Tibial nerve (tissue), 4 donors: ENCODE data around the gene SMIM3. TPM values are rescaled to one million over a fixed set of nuclear protein-coding genes. Genes with fewer than 3 reads are reported as not detected.

Experiments used
- DNase-seq, 2 donors: peaks; one replicate each; pipeline ENCODE4 v3.0.0-alpha.2; 2019; ENCODE audit warnings: low spot score in 2 of 2
- H3K27ac ChIP-seq, 4 donors: fragments of 200-600 bp; sonication (generic) in 3 of 4; one replicate each; pipeline ENCODE4 v1.5.1; 2017 to 2019; ENCODE audit warnings: mild to moderate bottlenecking in 1 of 4
- H3K27me3 ChIP-seq, 2 donors: fragments of 200-600 bp; sonication (generic) in 1 of 2; one replicate each; pipeline versions ENCODE4 v1.5.1 to v1.6.0; 2017 to 2019
- H3K36me3 ChIP-seq, 3 donors: fragments of 200-600 bp; sonication (generic); one replicate each; pipeline ENCODE4 v1.5.1; 2018 to 2019
- H3K4me1 ChIP-seq, 4 donors: fragments of 200-600 bp; sonication (generic) in 3 of 4; one replicate each; pipeline ENCODE4 v1.5.1; 2017 to 2019
- H3K4me3 ChIP-seq, 4 donors: fragments of 200-600 bp; sonication (generic) in 3 of 4; one replicate each; pipeline ENCODE4 v1.5.1; 2017 to 2019; ENCODE audit warnings: mild to moderate bottlenecking in 1 of 4, moderate library complexity in 1 of 4
- H3K9me3 ChIP-seq, 4 donors: fragments of 200-600 bp; sonication (generic) in 3 of 4; one replicate each; pipeline ENCODE4 v1.5.1; 2017 to 2019
- EP300 ChIP-seq, 2 donors: sonication (generic); formaldehyde crosslinking; IDR thresholded peaks; one replicate each; pipeline ENCODE4 v1.6.1; 2017; ENCODE audit warnings: antibody characterized with exemption in 2 of 2, mild to moderate bottlenecking in 1 of 2
- POLR2A ChIP-seq, 2 donors: fragments of 450-650 bp; IDR thresholded peaks; one replicate each; pipeline ENCODE4 v1.6.1; 2017; ENCODE audit warnings: antibody characterized with exemption in 2 of 2, mild to moderate bottlenecking in 2 of 2, moderate library complexity in 2 of 2
- WGBS, 2 donors: methylation state at CpG; one replicate each; pipeline ENCODE4 v1.1.5; 2018; 5-methylcytosine and 5-hydroxymethylcytosine counted together
- total RNA-seq, 4 donors: library from RNA; depleted of rRNA; stranded (reverse); fragments of >200 nt; gene quantifications; one replicate each; pipeline ENCODE4 v1.1.0, GENCODE V29; 2016
- TF ChIP-seq, protein P1 (sequence below), 5 experiments: fragments of 200-600 bp in 3 of 5; fragments of 450-650 bp in 2 of 5; sonication (generic) in 3 of 5; IDR thresholded peaks; one replicate each; pipeline ENCODE4 v1.5.1; 2016 to 2019; ENCODE audit warnings: antibody characterized with exemption in 5 of 5, mild to moderate bottlenecking in 3 of 5, moderate library complexity in 2 of 5

Gene SMIM3
- total RNA-seq, 4 donors from 2014 or later: 33.0 to 54.3 (median 38.3) TPM

DNA sequence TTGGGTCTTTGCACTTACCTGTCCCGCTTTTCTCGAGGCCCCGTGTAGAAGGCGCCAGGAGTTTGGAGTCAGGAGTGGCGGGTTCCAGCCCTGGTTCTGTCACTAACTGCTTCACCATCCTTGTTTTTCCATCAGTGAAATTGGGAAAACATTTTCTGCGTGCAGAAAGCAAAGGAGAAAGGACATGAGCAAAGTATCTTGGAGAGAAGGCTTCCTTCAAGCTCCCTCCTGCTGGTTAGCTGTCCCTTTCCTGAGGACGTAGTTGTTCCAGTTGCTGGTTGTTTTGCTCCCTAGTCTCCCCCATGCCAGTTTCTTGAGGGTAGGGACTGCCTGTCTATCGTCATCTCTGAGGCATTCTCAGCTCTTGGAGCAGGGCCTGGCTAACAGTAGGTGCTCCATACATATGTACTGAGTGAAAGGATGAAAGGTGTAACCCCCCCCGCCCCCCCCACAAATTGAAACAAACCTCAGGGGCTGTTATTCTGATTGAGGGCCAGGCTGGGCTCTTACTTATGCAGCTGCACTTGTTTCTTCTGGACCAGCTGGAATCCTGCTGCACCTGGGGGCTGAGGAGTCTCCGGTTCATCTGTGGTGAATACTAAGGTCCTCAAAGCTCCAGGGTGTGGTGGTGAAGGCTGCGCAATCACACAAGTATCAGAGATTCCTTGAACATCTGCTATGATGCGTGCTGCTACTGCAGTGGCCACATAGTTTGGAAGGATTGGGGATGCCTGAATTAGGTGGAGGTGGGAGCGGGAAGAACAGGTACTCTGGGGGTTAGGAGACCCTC lies 1.0 kb downstream of the SMIM3 start:
- peak overlapping the region; percentile 53 to 89 (median 72) for H3K4me3 ChIP-seq
- no peaks in the 10 kb centered on the region for H3K27me3 ChIP-seq
- no peak for DNase-seq
- no peaks in the 10 kb centered on the region for H3K9me3 ChIP-seq
- H3K36me3 ChIP-seq: no peaks in the 10 kb centered on the region
- peaks cover 0 to 65% (median 51%) of the 10 kb centered on the region in 4 donors for H3K4me1 ChIP-seq
- TF ChIP-seq, protein P1, sequence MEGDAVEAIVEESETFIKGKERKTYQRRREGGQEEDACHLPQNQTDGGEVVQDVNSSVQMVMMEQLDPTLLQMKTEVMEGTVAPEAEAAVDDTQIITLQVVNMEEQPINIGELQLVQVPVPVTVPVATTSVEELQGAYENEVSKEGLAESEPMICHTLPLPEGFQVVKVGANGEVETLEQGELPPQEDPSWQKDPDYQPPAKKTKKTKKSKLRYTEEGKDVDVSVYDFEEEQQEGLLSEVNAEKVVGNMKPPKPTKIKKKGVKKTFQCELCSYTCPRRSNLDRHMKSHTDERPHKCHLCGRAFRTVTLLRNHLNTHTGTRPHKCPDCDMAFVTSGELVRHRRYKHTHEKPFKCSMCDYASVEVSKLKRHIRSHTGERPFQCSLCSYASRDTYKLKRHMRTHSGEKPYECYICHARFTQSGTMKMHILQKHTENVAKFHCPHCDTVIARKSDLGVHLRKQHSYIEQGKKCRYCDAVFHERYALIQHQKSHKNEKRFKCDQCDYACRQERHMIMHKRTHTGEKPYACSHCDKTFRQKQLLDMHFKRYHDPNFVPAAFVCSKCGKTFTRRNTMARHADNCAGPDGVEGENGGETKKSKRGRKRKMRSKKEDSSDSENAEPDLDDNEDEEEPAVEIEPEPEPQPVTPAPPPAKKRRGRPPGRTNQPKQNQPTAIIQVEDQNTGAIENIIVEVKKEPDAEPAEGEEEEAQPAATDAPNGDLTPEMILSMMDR (IDR thresholded peaks at IDR 0.05): no peak
- TF ChIP-seq EP300 (IDR thresholded peaks at IDR 0.05) (no peak), POLR2A (IDR thresholded peaks at IDR 0.05) (no peak)
- WGBS, 2 donors: 44 to 46% methylated on average over 11 to 13 of the region's 13 CpGs
- peak overlapping the region; percentile 79 to 96 (median 93) for H3K27ac ChIP-seq

DNA sequence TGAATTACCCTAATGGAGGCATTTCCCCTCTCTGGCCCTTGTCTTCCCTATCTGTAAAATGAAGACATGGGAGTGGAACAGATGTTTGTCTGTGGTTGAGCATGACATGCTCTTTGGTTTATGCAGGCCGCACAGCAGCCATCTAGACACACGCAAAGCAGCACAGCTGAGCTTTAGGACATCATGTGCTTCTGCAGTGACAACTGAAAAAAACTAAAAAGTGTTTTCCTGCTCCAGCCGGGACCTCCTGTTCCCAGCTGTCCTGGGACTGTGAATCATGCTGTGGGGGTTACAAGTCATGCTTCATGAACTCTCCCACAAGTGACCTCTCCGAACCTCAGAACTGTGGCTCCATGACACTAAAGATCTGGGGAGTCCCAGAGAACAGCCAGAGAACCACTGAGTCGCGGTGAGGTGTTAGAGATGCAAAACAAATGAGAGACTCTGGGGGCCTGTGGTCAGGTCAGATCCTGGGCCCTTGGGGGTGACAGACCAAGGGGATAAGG lies 1.7 kb downstream of the SMIM3 start:
- DNase-seq: peak in 1 of 2 donors; percentile 29
- Histone ChIP-seq H3K9me3 (no peaks in the 10 kb centered on the region), H3K27ac (peak overlapping the region in 3 of 4 donors; percentile 91 to 96 (median 95)), H3K4me1 (peaks cover 0 to 70% (median 51%) of the 10 kb centered on the region in 4 donors), H3K27me3 (no peaks in the 10 kb centered on the region), H3K36me3 (no peaks in the 10 kb centered on the region), H3K4me3 (peak overlapping the region; percentile 53 to 89 (median 72))
- peak; percentile 64 to 88 for TF ChIP-seq EP300 (IDR thresholded peaks at IDR 0.05)
- TF ChIP-seq POLR2A (IDR thresholded peaks at IDR 0.05): no peak
- WGBS, 2 donors: 50 to 56% methylated on average over 6 of the region's 6 CpGs

DNA sequence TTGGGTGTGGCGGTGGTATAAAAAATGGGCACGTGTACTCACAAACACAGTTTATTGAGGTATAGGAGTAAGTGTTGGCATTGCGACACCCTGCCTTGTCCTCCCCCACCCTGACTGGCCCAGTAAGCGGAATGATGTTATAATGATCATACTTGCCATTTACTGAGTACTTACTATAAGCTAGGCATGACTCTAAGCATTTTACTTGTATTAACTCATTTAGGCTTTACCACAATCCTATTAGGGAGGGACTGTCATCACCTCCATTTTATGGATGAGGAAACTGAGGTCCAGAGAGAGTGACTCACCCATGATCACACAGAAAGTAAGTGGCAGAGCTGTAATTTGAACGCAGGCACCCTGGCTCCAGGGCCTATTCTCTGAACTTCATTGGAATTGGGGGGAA lies 2.3 kb downstream of the SMIM3 start:
- H3K27ac ChIP-seq: peak overlapping the region; percentile 56 to 96 (median 93)
- H3K9me3 ChIP-seq: no peaks in the 10 kb centered on the region
- H3K4me1 ChIP-seq: peaks cover 0 to 70% (median 51%) of the 10 kb centered on the region in 4 donors
- H3K27me3 ChIP-seq: no peaks in the 10 kb centered on the region
- peak overlapping the region in 3 of 4 donors; percentile 67 to 89 (median 76) for H3K4me3 ChIP-seq
- no peak for DNase-seq
- H3K36me3 ChIP-seq: no peaks in the 10 kb centered on the region
- WGBS, 2 donors: 76 to 83% methylated on average over 5 of the region's 5 CpGs
- TF ChIP-seq, protein P1 (IDR thresholded peaks at IDR 0.05): no peak
- TF ChIP-seq EP300 (IDR thresholded peaks at IDR 0.05) (no peak), POLR2A (IDR thresholded peaks at IDR 0.05) (no peak)

DNA sequence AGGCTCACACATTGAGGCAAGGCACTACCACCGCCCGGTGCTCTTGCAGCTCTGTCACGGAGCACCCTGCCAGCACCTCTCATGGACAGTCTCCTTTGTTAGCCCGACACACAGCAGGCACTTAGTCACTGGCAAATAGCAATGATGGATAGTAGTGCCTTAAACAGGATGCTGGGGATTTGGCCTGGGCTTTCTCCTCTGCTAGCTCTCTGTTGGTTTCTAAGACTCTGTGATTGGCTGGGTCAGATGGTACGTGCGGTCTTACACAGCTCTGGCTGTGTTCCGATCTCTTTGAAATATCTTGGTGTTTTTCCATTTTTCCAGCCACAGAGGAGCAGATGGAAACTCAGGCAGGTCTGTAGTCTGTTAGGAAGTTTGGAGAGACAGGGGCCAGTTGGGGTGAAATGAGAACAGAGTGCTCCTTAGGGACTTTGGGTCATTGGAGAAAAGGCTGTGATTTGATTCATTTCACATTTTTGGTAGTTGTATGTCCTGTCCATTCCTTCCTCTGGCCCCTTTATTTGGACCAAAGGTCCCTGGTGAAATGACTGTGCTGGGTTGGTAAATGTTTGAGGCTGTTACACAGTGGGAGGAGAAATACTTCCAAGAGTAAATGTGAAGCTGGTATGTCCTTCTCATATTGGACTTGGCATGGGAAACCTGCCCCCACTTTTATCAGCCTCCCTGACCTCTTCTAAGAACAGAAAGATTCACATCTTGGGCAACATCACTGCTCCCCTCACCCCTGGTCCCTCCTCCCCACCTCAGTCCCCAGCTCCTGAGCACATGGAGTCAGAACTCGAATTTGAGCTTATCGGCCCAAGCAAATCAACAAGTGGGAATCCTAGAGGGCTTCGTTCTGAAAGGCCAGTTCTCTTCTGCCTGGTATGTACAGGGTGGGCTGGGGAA lies 3.4 kb downstream of the SMIM3 start:
- TF ChIP-seq, protein P1 (IDR thresholded peaks at IDR 0.05): peak in 1 of 5 experiments; percentile 6
- peak in 1 of 2 donors; percentile 36 for TF ChIP-seq POLR2A (IDR thresholded peaks at IDR 0.05)
- peak in 1 of 2 donors; percentile 72 for TF ChIP-seq EP300 (IDR thresholded peaks at IDR 0.05)
- Histone ChIP-seq H3K27me3 (no peaks in the 10 kb centered on the region), H3K36me3 (no peaks in the 10 kb centered on the region), H3K9me3 (no peaks in the 10 kb centered on the region), H3K27ac (peak overlapping the region; percentile 56 to 96 (median 93)), H3K4me3 (peak overlapping the region in 2 of 4 donors; percentile 10 to 89), H3K4me1 (peaks cover 0 to 73% (median 52%) of the 10 kb centered on the region in 4 donors)
- DNase-seq: peak; percentile 36 to 73
- 47 to 62% methylated on average over 10 of the region's 10 CpGs for WGBS, 2 donors

DNA sequence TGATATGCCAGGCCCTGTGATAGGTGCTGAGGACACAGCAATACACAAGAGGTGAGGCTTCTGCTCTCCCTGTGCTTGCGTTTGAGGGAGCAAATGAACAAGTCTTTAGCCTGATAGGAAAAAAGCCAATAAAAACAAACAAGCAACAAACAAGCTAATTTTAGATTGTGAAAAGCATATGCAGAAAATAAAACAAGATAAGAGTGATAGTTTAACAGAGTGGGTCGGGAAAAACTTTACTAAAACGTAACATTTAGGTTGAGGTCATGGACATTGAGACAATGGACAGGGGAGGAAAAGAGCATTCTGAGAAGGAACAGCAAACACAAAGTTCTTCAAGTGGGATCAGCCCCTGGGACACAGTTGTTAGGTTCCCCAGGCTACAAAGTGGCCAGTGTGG lies 4.3 kb downstream of the SMIM3 start:
- no peak for DNase-seq
- no peaks in the 10 kb centered on the region for H3K27me3 ChIP-seq
- H3K36me3 ChIP-seq: no peaks in the 10 kb centered on the region
- H3K4me3 ChIP-seq: no peak overlapping the region
- WGBS, 2 donors: 35 to 47% methylated on average over 3 of the region's 3 CpGs
- H3K27ac ChIP-seq: peak overlapping the region; percentile 56 to 96 (median 93)
- TF ChIP-seq EP300 (IDR thresholded peaks at IDR 0.05): no peak
- TF ChIP-seq POLR2A (IDR thresholded peaks at IDR 0.05): no peak
- TF ChIP-seq, protein P1 (IDR thresholded peaks at IDR 0.05): no peak
- no peaks in the 10 kb centered on the region for H3K9me3 ChIP-seq
- H3K4me1 ChIP-seq: peaks cover 0 to 76% (median 53%) of the 10 kb centered on the region in 4 donors
